SK-N-SH treated with all-trans-retinoic acid at 6 μM for 48 hours (cell line): ENCODE measurements around the gene PCDH9.

Experiments
- ATAC-seq: fragments of 200-7000 bp; cut with Tn5 transposase; 3 replicates; pipeline ENCODE4 v1.9.1; 2020; ENCODE audit warnings: mild to moderate bottlenecking, moderate library complexity
- ARNTL ChIP-seq: fragments of 450-650 bp; formaldehyde crosslinking; IDR thresholded peaks from 2 replicates; pipeline ENCODE4 v1.5.0; 2020; ENCODE audit warnings: low read depth, mild to moderate bottlenecking, moderate library complexity, borderline replicate concordance
- BACH2 ChIP-seq: fragments of 250-450 bp; sonication (Bioruptor Pico); IDR thresholded peaks from 2 replicates; pipeline ENCODE4 v1.9.0; 2021; ENCODE audit warnings: mild to moderate bottlenecking, borderline replicate concordance
- CSDC2 ChIP-seq: fragments of 250-450 bp; sonication (Bioruptor Pico); IDR thresholded peaks from 2 replicates; pipeline ENCODE4 v1.5.0; 2020; ENCODE audit warnings: mild to moderate bottlenecking, moderate library complexity
- CSRNP3 ChIP-seq: fragments of 250-450 bp; sonication (Bioruptor Pico); IDR thresholded peaks from 2 replicates; pipeline ENCODE4 v1.5.1; 2021; ENCODE audit warnings: mild to moderate bottlenecking, moderate library complexity
- ESRRG ChIP-seq: fragments of 250-450 bp; sonication (Bioruptor Pico); IDR thresholded peaks from 2 replicates; pipeline ENCODE4 v1.6.1; 2021; ENCODE audit warnings: mild to moderate bottlenecking
- GLIS3 ChIP-seq: fragments of 250-450 bp; sonication (Bioruptor Pico); IDR thresholded peaks from 2 replicates; pipeline ENCODE4 v1.5.0; 2020; ENCODE audit warnings: mild to moderate bottlenecking, moderate library complexity
- ISL1 ChIP-seq: fragments of 250-450 bp; sonication (Bioruptor Pico); IDR thresholded peaks from 2 replicates; pipeline ENCODE4 v2.1.2; 2022; ENCODE audit warnings: mild to moderate bottlenecking, moderate library complexity
- OSR1 ChIP-seq: fragments of 250-450 bp; sonication (Bioruptor Pico); IDR thresholded peaks from 2 replicates; pipeline ENCODE4 v1.8.0; 2022; ENCODE audit warnings: moderate library complexity, mild to moderate bottlenecking, inconsistent platforms
- PPARA ChIP-seq: fragments of 250-450 bp; sonication (Bioruptor Pico); IDR thresholded peaks from 2 replicates; pipeline ENCODE4 v1.5.0; 2020; ENCODE audit warnings: mild to moderate bottlenecking, borderline replicate concordance
- RARB ChIP-seq: fragments of 250-450 bp; sonication (Bioruptor Pico); IDR thresholded peaks from 2 replicates; pipeline ENCODE4 v1.8.0; 2021; ENCODE audit warnings: mild to moderate bottlenecking, moderate library complexity
- TOX ChIP-seq: fragments of 250-450 bp; sonication (Bioruptor Pico); IDR thresholded peaks from 2 replicates; pipeline ENCODE4 v1.8.0; 2021; ENCODE audit warnings: mild to moderate bottlenecking, moderate library complexity, borderline replicate concordance
- ZC3H10 ChIP-seq: fragments of 250-450 bp; sonication (Bioruptor Pico); IDR thresholded peaks from 2 replicates; pipeline ENCODE4 v1.5.1; 2021; ENCODE audit warnings: mild to moderate bottlenecking, moderate library complexity
- ZFP3 ChIP-seq: fragments of 250-450 bp; sonication (Bioruptor Pico); IDR thresholded peaks from 2 replicates; pipeline ENCODE4 v1.5.0; 2020; ENCODE audit warnings: mild to moderate bottlenecking, moderate library complexity
- ZFP30 ChIP-seq: fragments of 450-650 bp; formaldehyde crosslinking; IDR thresholded peaks from 2 replicates; pipeline ENCODE4 v1.5.0; 2022; ENCODE audit warnings: mild to moderate bottlenecking, moderate library complexity
- ZNF565 ChIP-seq: fragments of 450-650 bp; formaldehyde crosslinking; conservative IDR thresholded peaks from 2 replicates; pipeline ENCODE4 v1.5.0; 2020; ENCODE audit warnings: low read depth, mild to moderate bottlenecking, moderate library complexity
- ZNF70 ChIP-seq: fragments of 450-650 bp; formaldehyde crosslinking; IDR thresholded peaks from 2 replicates; pipeline ENCODE4 v1.5.0; 2020; ENCODE audit warnings: mild to moderate bottlenecking, moderate library complexity
- ZNF8 ChIP-seq: fragments of 450-650 bp; formaldehyde crosslinking; IDR thresholded peaks from 2 replicates; pipeline ENCODE4 v1.5.0; 2020; ENCODE audit warnings: mild to moderate bottlenecking, moderate library complexity
- TF ChIP-seq, protein P1 (sequence below): fragments of 250-450 bp; sonication (Bioruptor Pico); IDR thresholded peaks from 2 replicates; pipeline ENCODE4 v1.5.1; 2020; ENCODE audit warnings: low read depth, mild to moderate bottlenecking, moderate library complexity
- TF ChIP-seq, protein P2 (sequence below): fragments of 250-450 bp; sonication (Bioruptor Pico); IDR thresholded peaks from 2 replicates; pipeline ENCODE4 v1.8.0; 2020; ENCODE audit warnings: mild to moderate bottlenecking, moderate library complexity, borderline replicate concordance
- TF ChIP-seq, protein P3 (sequence below): fragments of 250-450 bp; sonication (Bioruptor Pico); IDR thresholded peaks from 2 replicates; pipeline ENCODE4 v1.8.0; 2021; ENCODE audit warnings: low read depth, mild to moderate bottlenecking, moderate library complexity, borderline replicate concordance
- TF ChIP-seq, protein P4 (sequence below): fragments of 250-450 bp; sonication (Bioruptor Pico); IDR thresholded peaks from 2 replicates; pipeline ENCODE4 v1.5.0; 2020; ENCODE audit warnings: mild to moderate bottlenecking, moderate library complexity

The PCDH9 gene

GRCh38 chr13:67258482-67258881, 28.3 kb upstream of the PCDH9 start:
- ATAC-seq: no peak
- TF ChIP-seq PPARA (CRISPR knock-in tag): no peak
- TF ChIP-seq TOX (CRISPR knock-in tag): no peak
- TF ChIP-seq CSDC2 (CRISPR knock-in tag): no peak
- no peak for TF ChIP-seq ZNF565 (CRISPR knock-in tag)
- TF ChIP-seq BACH2 (CRISPR knock-in tag): no peak
- TF ChIP-seq, protein P1, sequence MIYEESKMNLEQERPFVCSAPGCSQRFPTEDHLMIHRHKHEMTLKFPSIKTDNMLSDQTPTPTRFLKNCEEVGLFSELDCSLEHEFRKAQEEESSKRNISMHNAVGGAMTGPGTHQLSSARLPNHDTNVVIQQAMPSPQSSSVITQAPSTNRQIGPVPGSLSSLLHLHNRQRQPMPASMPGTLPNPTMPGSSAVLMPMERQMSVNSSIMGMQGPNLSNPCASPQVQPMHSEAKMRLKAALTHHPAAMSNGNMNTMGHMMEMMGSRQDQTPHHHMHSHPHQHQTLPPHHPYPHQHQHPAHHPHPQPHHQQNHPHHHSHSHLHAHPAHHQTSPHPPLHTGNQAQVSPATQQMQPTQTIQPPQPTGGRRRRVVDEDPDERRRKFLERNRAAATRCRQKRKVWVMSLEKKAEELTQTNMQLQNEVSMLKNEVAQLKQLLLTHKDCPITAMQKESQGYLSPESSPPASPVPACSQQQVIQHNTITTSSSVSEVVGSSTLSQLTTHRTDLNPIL (CRISPR knock-in tag): no peak
- TF ChIP-seq OSR1: no peak
- TF ChIP-seq ZC3H10 (CRISPR knock-in tag): no peak
- no peak for TF ChIP-seq ARNTL (CRISPR knock-in tag)
- no peak for TF ChIP-seq ZNF8
- TF ChIP-seq ZFP30 (CRISPR knock-in tag): no peak
- TF ChIP-seq ZNF70: no peak
- TF ChIP-seq, protein P2, sequence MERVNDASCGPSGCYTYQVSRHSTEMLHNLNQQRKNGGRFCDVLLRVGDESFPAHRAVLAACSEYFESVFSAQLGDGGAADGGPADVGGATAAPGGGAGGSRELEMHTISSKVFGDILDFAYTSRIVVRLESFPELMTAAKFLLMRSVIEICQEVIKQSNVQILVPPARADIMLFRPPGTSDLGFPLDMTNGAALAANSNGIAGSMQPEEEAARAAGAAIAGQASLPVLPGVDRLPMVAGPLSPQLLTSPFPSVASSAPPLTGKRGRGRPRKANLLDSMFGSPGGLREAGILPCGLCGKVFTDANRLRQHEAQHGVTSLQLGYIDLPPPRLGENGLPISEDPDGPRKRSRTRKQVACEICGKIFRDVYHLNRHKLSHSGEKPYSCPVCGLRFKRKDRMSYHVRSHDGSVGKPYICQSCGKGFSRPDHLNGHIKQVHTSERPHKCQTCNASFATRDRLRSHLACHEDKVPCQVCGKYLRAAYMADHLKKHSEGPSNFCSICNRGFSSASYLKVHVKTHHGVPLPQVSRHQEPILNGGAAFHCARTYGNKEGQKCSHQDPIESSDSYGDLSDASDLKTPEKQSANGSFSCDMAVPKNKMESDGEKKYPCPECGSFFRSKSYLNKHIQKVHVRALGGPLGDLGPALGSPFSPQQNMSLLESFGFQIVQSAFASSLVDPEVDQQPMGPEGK (CRISPR knock-in tag): no peak
- no peak for TF ChIP-seq RARB (CRISPR knock-in tag)
- TF ChIP-seq GLIS3 (CRISPR knock-in tag): no peak
- TF ChIP-seq, protein P3, sequence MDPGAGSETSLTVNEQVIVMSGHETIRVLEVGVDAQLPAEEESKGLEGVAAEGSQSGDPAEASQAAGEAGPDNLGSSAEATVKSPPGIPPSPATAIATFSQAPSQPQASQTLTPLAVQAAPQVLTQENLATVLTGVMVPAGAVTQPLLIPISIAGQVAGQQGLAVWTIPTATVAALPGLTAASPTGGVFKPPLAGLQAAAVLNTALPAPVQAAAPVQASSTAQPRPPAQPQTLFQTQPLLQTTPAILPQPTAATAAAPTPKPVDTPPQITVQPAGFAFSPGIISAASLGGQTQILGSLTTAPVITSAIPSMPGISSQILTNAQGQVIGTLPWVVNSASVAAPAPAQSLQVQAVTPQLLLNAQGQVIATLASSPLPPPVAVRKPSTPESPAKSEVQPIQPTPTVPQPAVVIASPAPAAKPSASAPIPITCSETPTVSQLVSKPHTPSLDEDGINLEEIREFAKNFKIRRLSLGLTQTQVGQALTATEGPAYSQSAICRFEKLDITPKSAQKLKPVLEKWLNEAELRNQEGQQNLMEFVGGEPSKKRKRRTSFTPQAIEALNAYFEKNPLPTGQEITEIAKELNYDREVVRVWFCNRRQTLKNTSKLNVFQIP (CRISPR knock-in tag): no peak
- TF ChIP-seq ZFP3 (CRISPR knock-in tag): no peak
- TF ChIP-seq, protein P4, sequence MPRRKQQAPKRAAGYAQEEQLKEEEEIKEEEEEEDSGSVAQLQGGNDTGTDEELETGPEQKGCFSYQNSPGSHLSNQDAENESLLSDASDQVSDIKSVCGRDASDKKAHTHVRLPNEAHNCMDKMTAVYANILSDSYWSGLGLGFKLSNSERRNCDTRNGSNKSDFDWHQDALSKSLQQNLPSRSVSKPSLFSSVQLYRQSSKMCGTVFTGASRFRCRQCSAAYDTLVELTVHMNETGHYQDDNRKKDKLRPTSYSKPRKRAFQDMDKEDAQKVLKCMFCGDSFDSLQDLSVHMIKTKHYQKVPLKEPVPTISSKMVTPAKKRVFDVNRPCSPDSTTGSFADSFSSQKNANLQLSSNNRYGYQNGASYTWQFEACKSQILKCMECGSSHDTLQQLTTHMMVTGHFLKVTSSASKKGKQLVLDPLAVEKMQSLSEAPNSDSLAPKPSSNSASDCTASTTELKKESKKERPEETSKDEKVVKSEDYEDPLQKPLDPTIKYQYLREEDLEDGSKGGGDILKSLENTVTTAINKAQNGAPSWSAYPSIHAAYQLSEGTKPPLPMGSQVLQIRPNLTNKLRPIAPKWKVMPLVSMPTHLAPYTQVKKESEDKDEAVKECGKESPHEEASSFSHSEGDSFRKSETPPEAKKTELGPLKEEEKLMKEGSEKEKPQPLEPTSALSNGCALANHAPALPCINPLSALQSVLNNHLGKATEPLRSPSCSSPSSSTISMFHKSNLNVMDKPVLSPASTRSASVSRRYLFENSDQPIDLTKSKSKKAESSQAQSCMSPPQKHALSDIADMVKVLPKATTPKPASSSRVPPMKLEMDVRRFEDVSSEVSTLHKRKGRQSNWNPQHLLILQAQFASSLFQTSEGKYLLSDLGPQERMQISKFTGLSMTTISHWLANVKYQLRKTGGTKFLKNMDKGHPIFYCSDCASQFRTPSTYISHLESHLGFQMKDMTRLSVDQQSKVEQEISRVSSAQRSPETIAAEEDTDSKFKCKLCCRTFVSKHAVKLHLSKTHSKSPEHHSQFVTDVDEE (CRISPR knock-in tag): no peak
- no peak for TF ChIP-seq ESRRG (CRISPR knock-in tag)

- ATAC-seq: no peak
- TF ChIP-seq RARB (CRISPR knock-in tag): no peak
- TF ChIP-seq ZNF8: no peak
- TF ChIP-seq ZFP30 (CRISPR knock-in tag): no peak
- TF ChIP-seq ARNTL (CRISPR knock-in tag): no peak
- TF ChIP-seq, all 23 proteins: peak for 0
Measured at GRCh38 chr13:67238861-67239260, 8.7 kb upstream of the PCDH9 start.

- TF ChIP-seq, protein P4 (CRISPR knock-in tag): no peak
- no peak for TF ChIP-seq OSR1
- no peak for TF ChIP-seq RARB (CRISPR knock-in tag)
- TF ChIP-seq TOX (CRISPR knock-in tag): no peak
- no peak for TF ChIP-seq CSRNP3 (CRISPR knock-in tag)
- no peak for TF ChIP-seq ZNF8
- TF ChIP-seq ISL1 (CRISPR knock-in tag): no peak
- TF ChIP-seq ZC3H10 (CRISPR knock-in tag): no peak
- peak; percentile 56; the same call in 2 of the 3 replicates for ATAC-seq
Measured at GRCh38 chr13:67238277-67238859, 8.2 kb upstream of the PCDH9 start.
